Esophagus squamous epithelium (tissue), 4 donors: Measurements from ENCODE around the gene CREG1.

ENCODE experiments used
- POLR2A ChIP-seq, 4 donors: fragments of 450-650 bp; IDR thresholded peaks; one replicate each; pipeline ENCODE4 v1.6.1; 2017; ENCODE audit warnings: antibody characterized with exemption in 4 of 4, mild to moderate bottlenecking in 4 of 4, moderate library complexity in 3 of 4
- TF ChIP-seq, protein P1 (sequence below), 6 experiments: fragments of 450-650 bp in 4 of 6; fragments of 200-600 bp in 2 of 6; sonication (generic) in 2 of 6; IDR thresholded peaks; one replicate each; pipeline ENCODE4 v1.5.1; 2016 to 2019; ENCODE audit warnings: antibody characterized with exemption in 6 of 6, mild to moderate bottlenecking in 4 of 6, moderate library complexity in 4 of 6

DNA sequence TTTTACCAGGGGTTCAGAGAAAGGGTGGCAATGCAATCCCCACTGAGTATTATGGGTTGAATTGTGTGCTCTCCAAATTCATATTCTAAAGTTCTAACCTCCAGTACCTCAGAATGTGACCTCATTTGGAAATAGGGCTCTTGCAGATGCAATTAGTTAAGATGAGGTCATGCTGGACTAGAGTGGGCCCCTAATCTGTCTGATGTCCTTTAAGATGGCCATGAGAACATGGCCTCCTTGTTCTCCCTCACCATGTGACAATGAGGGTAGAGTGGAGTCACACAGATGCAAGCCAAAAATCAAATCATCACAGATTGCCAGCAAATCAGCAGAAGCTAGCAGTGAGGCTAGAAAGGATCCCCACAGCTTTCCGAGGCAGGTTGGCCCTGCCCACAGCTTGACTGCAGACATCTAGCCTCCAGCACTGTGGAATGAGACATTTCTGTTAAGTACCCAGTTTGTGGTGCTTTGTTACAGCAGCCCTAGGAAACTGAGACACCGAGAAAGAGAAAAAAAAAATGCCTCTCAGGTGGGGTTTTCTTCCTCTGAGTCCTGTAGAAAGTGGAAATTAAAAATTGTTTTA lies 25.5 kb upstream of the CREG1 start:
- TF ChIP-seq, protein P1, sequence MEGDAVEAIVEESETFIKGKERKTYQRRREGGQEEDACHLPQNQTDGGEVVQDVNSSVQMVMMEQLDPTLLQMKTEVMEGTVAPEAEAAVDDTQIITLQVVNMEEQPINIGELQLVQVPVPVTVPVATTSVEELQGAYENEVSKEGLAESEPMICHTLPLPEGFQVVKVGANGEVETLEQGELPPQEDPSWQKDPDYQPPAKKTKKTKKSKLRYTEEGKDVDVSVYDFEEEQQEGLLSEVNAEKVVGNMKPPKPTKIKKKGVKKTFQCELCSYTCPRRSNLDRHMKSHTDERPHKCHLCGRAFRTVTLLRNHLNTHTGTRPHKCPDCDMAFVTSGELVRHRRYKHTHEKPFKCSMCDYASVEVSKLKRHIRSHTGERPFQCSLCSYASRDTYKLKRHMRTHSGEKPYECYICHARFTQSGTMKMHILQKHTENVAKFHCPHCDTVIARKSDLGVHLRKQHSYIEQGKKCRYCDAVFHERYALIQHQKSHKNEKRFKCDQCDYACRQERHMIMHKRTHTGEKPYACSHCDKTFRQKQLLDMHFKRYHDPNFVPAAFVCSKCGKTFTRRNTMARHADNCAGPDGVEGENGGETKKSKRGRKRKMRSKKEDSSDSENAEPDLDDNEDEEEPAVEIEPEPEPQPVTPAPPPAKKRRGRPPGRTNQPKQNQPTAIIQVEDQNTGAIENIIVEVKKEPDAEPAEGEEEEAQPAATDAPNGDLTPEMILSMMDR (IDR thresholded peaks at IDR 0.05) = no peak
- no peak for TF ChIP-seq POLR2A (IDR thresholded peaks at IDR 0.05)
